ENCODE measurements around the gene MS4A2.
"Not testable (repeated sequence)": the region's sequence is repeated elsewhere in the genome, so short reads cannot be mapped to it uniquely, and the experiment has no call there.

The MS4A2 gene

GRCh38 chr11:60065801-60066200, 22.7 kb upstream of the MS4A2 start:
- TF ChIP-seq ZFX (IDR thresholded peaks at IDR 0.05; ENCODE audit: borderline replicate concordance) (no peak), CTCF (IDR thresholded peaks at IDR 0.05) (no peak)
- no peak overlapping the region for H3K27ac ChIP-seq

- TF ChIP-seq ZFX (IDR thresholded peaks at IDR 0.05; ENCODE audit: borderline replicate concordance) (no peak), CTCF (IDR thresholded peaks at IDR 0.05) (no peak)
- no peak overlapping the region for H3K27ac ChIP-seq
These were observed 19.0 kb upstream of the MS4A2 start for GRCh38 chr11:60069450-60069849.

GRCh38 chr11:60071644-60072043, 16.8 kb upstream of the MS4A2 start:
- H3K27ac ChIP-seq, result not testable (repeated sequence)

GRCh38 chr11:60077216-60077817, 11.1 kb upstream of the MS4A2 start:
- no peak overlapping the region for H3K27ac ChIP-seq
- no peak for TF ChIP-seq CTCF (IDR thresholded peaks at IDR 0.05)
- no peak for TF ChIP-seq ZFX (IDR thresholded peaks at IDR 0.05; ENCODE audit: borderline replicate concordance)

- TF ChIP-seq ZFX (IDR thresholded peaks at IDR 0.05; ENCODE audit: borderline replicate concordance) (no peak), CTCF (IDR thresholded peaks at IDR 0.05) (no peak)
- no peak overlapping the region for H3K27ac ChIP-seq
These were observed 10.5 kb upstream of the MS4A2 start for GRCh38 chr11:60077981-60078380.

- TF ChIP-seq ZFX (IDR thresholded peaks at IDR 0.05; ENCODE audit: borderline replicate concordance), result no peak
- no peak for TF ChIP-seq CTCF (IDR thresholded peaks at IDR 0.05)
- no peak overlapping the region for H3K27ac ChIP-seq
These were observed 9.7 kb upstream of the MS4A2 start for GRCh38 chr11:60078745-60079144.

- TF ChIP-seq ZFX (IDR thresholded peaks at IDR 0.05; ENCODE audit: borderline replicate concordance) (no peak), CTCF (IDR thresholded peaks at IDR 0.05) (no peak)
- no peak overlapping the region for H3K27ac ChIP-seq
These were observed 7.9 kb upstream of the MS4A2 start for GRCh38 chr11:60080535-60080934.

- TF ChIP-seq ZFX (IDR thresholded peaks at IDR 0.05; ENCODE audit: borderline replicate concordance) (no peak), CTCF (IDR thresholded peaks at IDR 0.05) (no peak)
These were observed 3.7 kb upstream of the MS4A2 start for GRCh38 chr11:60084631-60085273.

More at GRCh38 chr11:60084631-60085273, 3.7 kb upstream of the MS4A2 start:
- H3K27ac ChIP-seq, result no peak overlapping the region

Data from 22Rv1 (cell line).